ENCODE measurements around the gene MRPL50. TPM values are rescaled to one million over a fixed set of nuclear protein-coding genes. Genes with fewer than 3 reads are reported as not detected.

MRPL50 gene
- total RNA-seq, 1 experiment from 2014 or later: 19.6 TPM

DNA sequence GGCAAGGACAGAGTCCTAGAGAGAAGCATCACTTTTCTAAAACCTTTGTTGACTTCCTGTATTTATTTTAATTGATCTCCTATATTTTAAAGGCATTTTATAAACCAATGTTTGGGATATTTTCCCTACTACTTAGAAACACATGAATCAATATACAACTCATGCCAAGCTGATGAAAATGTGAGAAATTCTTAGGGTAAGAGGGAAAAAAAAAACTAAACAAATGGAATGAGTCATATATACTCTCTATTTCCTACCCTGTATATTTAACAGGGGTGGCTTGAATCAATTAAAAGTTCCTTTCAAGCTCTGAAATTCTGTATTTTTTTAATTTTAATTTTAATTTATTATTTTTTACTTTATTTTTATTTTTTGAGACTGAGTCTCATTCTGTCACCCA, 33.2 kb downstream of the MRPL50 start:
- ChIA-PET CTCF (no interaction called here), POLR2A (no interaction called here)
- Mint-ChIP-seq H3K36me3 (no peaks in the 10 kb centered on the region), H3K4me3 (no peak overlapping the region), H3K27ac (no peak overlapping the region), H3K4me1 (no peaks in the 10 kb centered on the region), H3K27me3 (ENCODE audit: low read depth) (no peaks in the 10 kb centered on the region), H3K9me3 (no peaks in the 10 kb centered on the region)
- TF ChIP-seq, protein P1, sequence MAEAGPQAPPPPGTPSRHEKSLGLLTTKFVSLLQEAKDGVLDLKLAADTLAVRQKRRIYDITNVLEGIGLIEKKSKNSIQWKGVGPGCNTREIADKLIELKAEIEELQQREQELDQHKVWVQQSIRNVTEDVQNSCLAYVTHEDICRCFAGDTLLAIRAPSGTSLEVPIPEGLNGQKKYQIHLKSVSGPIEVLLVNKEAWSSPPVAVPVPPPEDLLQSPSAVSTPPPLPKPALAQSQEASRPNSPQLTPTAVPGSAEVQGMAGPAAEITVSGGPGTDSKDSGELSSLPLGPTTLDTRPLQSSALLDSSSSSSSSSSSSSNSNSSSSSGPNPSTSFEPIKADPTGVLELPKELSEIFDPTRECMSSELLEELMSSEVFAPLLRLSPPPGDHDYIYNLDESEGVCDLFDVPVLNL (CRISPR knock-in tag; IDR thresholded peaks at IDR 0.05; ENCODE audit: borderline replicate concordance, low read depth): no peak
- TF ChIP-seq GABPB1 (CRISPR knock-in tag; IDR thresholded peaks at IDR 0.05): peak; percentile 40; the same call in 1 of the 2 replicates
- DNase-seq (ENCODE audit: low spot score) (no peak), ATAC-seq (no peak)

DNA sequence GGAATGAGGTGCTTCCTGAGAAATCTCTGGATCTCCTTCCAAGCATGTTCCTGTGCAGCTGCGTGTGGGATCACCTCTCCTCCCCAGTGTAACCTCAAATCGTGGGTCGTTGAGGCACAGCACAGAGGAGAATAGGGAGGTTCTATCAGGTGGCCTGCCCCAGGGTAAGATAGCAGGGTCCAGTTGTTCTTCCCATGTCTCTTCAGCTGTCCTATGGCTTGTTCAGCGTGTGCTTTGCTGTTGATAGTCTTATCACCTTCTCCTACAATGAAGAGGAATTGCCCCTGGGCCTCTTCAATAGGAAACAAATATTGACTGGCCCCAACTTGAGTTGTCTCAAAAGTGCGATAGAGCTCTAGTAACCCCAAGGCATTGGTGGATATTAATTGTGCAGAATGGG, 36.0 kb downstream of the MRPL50 start:
- Mint-ChIP-seq H3K27me3 (ENCODE audit: low read depth) (no peaks in the 10 kb centered on the region), H3K4me1 (no peaks in the 10 kb centered on the region), H3K27ac (no peak overlapping the region), H3K4me3 (no peak overlapping the region), H3K9me3 (peaks cover 5% of the 10 kb centered on the region), H3K36me3 (no peaks in the 10 kb centered on the region; the same call in 1 of the 2 replicates)
- ChIA-PET CTCF (no interaction called here), POLR2A (no interaction called here)
- no peak for ATAC-seq
- TF ChIP-seq MYBL2 (CRISPR knock-in tag; IDR thresholded peaks at IDR 0.05): no peak
- TF ChIP-seq ZNF416 (CRISPR knock-in tag; IDR thresholded peaks at IDR 0.05): no peak
- TF ChIP-seq, protein P2, sequence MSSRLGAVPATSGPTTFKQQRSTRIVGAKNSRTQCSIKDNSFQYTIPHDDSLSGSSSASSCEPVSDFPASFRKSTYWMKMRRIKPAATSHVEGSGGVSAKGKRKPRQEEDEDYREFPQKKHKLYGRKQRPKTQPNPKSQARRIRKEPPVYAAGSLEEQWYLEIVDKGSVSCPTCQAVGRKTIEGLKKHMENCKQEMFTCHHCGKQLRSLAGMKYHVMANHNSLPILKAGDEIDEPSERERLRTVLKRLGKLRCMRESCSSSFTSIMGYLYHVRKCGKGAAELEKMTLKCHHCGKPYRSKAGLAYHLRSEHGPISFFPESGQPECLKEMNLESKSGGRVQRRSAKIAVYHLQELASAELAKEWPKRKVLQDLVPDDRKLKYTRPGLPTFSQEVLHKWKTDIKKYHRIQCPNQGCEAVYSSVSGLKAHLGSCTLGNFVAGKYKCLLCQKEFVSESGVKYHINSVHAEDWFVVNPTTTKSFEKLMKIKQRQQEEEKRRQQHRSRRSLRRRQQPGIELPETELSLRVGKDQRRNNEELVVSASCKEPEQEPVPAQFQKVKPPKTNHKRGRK (CRISPR knock-in tag; IDR thresholded peaks at IDR 0.05; ENCODE audit: borderline replicate concordance): no peak
- TF ChIP-seq ZNF317 (CRISPR knock-in tag; IDR thresholded peaks at IDR 0.05; ENCODE audit: borderline replicate concordance, low read depth): no peak
- TF ChIP-seq ZNF121 (CRISPR knock-in tag; IDR thresholded peaks at IDR 0.05): no peak
- no peak for TF ChIP-seq HMGA2 (CRISPR knock-in tag; IDR thresholded peaks at IDR 0.05)
- TF ChIP-seq, protein P3, sequence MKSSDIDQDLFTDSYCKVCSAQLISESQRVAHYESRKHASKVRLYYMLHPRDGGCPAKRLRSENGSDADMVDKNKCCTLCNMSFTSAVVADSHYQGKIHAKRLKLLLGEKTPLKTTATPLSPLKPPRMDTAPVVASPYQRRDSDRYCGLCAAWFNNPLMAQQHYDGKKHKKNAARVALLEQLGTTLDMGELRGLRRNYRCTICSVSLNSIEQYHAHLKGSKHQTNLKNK (CRISPR knock-in tag; IDR thresholded peaks at IDR 0.05): no peak
- no peak for TF ChIP-seq TEAD1 (CRISPR knock-in tag; IDR thresholded peaks at IDR 0.05)
- TF ChIP-seq, protein P4, sequence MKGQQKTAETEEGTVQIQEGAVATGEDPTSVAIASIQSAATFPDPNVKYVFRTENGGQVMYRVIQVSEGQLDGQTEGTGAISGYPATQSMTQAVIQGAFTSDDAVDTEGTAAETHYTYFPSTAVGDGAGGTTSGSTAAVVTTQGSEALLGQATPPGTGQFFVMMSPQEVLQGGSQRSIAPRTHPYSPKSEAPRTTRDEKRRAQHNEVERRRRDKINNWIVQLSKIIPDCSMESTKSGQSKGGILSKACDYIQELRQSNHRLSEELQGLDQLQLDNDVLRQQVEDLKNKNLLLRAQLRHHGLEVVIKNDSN (CRISPR knock-in tag; IDR thresholded peaks at IDR 0.05): no peak
- TF ChIP-seq NFYB (CRISPR knock-in tag; conservative IDR thresholded peaks at IDR 0.05; ENCODE audit: low read depth): no peak
- TF ChIP-seq, protein P5, sequence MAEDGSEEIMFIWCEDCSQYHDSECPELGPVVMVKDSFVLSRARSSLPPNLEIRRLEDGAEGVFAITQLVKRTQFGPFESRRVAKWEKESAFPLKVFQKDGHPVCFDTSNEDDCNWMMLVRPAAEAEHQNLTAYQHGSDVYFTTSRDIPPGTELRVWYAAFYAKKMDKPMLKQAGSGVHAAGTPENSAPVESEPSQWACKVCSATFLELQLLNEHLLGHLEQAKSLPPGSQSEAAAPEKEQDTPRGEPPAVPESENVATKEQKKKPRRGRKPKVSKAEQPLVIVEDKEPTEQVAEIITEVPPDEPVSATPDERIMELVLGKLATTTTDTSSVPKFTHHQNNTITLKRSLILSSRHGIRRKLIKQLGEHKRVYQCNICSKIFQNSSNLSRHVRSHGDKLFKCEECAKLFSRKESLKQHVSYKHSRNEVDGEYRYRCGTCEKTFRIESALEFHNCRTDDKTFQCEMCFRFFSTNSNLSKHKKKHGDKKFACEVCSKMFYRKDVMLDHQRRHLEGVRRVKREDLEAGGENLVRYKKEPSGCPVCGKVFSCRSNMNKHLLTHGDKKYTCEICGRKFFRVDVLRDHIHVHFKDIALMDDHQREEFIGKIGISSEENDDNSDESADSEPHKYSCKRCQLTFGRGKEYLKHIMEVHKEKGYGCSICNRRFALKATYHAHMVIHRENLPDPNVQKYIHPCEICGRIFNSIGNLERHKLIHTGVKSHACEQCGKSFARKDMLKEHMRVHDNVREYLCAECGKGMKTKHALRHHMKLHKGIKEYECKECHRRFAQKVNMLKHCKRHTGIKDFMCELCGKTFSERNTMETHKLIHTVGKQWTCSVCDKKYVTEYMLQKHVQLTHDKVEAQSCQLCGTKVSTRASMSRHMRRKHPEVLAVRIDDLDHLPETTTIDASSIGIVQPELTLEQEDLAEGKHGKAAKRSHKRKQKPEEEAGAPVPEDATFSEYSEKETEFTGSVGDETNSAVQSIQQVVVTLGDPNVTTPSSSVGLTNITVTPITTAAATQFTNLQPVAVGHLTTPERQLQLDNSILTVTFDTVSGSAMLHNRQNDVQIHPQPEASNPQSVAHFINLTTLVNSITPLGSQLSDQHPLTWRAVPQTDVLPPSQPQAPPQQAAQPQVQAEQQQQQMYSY (CRISPR knock-in tag; IDR thresholded peaks at IDR 0.05): no peak
- TF ChIP-seq, protein P6, sequence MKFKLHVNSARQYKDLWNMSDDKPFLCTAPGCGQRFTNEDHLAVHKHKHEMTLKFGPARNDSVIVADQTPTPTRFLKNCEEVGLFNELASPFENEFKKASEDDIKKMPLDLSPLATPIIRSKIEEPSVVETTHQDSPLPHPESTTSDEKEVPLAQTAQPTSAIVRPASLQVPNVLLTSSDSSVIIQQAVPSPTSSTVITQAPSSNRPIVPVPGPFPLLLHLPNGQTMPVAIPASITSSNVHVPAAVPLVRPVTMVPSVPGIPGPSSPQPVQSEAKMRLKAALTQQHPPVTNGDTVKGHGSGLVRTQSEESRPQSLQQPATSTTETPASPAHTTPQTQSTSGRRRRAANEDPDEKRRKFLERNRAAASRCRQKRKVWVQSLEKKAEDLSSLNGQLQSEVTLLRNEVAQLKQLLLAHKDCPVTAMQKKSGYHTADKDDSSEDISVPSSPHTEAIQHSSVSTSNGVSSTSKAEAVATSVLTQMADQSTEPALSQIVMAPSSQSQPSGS (CRISPR knock-in tag; IDR thresholded peaks at IDR 0.05; ENCODE audit: borderline replicate concordance, low read depth): no peak
- TF ChIP-seq, protein P7, sequence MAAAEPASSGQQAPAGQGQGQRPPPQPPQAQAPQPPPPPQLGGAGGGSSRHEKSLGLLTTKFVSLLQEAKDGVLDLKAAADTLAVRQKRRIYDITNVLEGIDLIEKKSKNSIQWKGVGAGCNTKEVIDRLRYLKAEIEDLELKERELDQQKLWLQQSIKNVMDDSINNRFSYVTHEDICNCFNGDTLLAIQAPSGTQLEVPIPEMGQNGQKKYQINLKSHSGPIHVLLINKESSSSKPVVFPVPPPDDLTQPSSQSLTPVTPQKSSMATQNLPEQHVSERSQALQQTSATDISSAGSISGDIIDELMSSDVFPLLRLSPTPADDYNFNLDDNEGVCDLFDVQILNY (CRISPR knock-in tag; IDR thresholded peaks at IDR 0.05): no peak
- no peak for TF ChIP-seq ZNF671 (CRISPR knock-in tag; IDR thresholded peaks at IDR 0.05)
- TF ChIP-seq, protein P8, sequence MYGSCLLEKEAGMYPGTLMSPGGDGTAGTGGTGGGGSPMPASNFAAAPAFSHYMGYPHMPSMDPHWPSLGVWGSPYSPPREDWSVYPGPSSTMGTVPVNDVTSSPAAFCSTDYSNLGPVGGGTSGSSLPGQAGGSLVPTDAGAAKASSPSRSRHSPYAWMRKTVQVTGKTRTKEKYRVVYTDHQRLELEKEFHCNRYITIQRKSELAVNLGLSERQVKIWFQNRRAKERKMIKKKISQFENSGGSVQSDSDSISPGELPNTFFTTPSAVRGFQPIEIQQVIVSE (CRISPR knock-in tag; IDR thresholded peaks at IDR 0.05; ENCODE audit: borderline replicate concordance): no peak
- DNase-seq (ENCODE audit: low spot score): no peak
